OCI-LY3 (cell line): ENCODE results near the gene ZNF385D.

Experiments
- CTCF ChIP-seq: fragments of 200-600, 300-600 bp; sonication (generic); IDR thresholded peaks from 2 replicates; pipeline ENCODE4 v1.5.1; 2014; ENCODE audit warnings: antibody characterized with exemption, low read length, low read depth
- EZH2phosphoT487 ChIP-seq: fragments of 200-600 bp; shearing (Covaris generic); IDR thresholded peaks from 2 replicates; pipeline ENCODE4 v1.6.1; 2018; ENCODE audit warnings: antibody characterized with exemption, mixed run types, low read depth

GRCh38 chr3:21390136-21390535 is 360.9 kb downstream of the ZNF385D start:
- no peak for TF ChIP-seq CTCF
- no peak for TF ChIP-seq EZH2phosphoT487
